H9 (cell line): ENCODE measurements around the gene ABHD16A. TPM values are rescaled to one million over a fixed set of nuclear protein-coding genes. Genes with fewer than 3 reads are reported as not detected.

ENCODE experiments used
- DNase-seq: peaks from one replicate; pipeline ENCODE4 v3.0.0-alpha.2; 2017
- H2AFZ ChIP-seq: one replicate; pipeline ENCODE4 v1.6.1; 2013; ENCODE audit warnings: mild to moderate bottlenecking, low read length, control low read depth, moderate library complexity
- H2AK5ac ChIP-seq: 2 replicates; pipeline ENCODE4 v1.6.1; 2013; ENCODE audit warnings: low read length, control low read depth, mixed read lengths; ENCODE audit not compliant: insufficient read length
- H2BK120ac ChIP-seq: one replicate; pipeline ENCODE4 v1.6.1; 2013; ENCODE audit warnings: low read depth, mild to moderate bottlenecking, low read length, control low read depth, inconsistent platforms; ENCODE audit not compliant: poor library complexity, severe bottlenecking
- H2BK12ac ChIP-seq: 2 replicates; pipeline ENCODE4 v1.6.1; 2013; ENCODE audit warnings: low read length, control low read depth, mixed read lengths, low read depth; ENCODE audit not compliant: insufficient read length
- H2BK15ac ChIP-seq: 2 replicates; pipeline ENCODE4 v1.6.1; 2013; ENCODE audit warnings: low read depth, low read length, control low read depth
- H2BK20ac ChIP-seq: one replicate; pipeline ENCODE4 v1.6.1; 2013; ENCODE audit warnings: low read depth, mild to moderate bottlenecking, low read length, control low read depth, inconsistent platforms; ENCODE audit not compliant: poor library complexity, severe bottlenecking
- H2BK5ac ChIP-seq: 2 replicates; pipeline ENCODE4 v1.6.1; 2013; ENCODE audit warnings: low read length, control low read depth, mixed read lengths; ENCODE audit not compliant: insufficient read length
- H3K14ac ChIP-seq: 2 replicates; pipeline ENCODE4 v1.6.1; 2013; ENCODE audit warnings: low read length, control low read depth; ENCODE audit not compliant: insufficient read depth
- H3K18ac ChIP-seq: 2 replicates; pipeline ENCODE4 v1.6.1; 2013; ENCODE audit warnings: low read depth, mild to moderate bottlenecking, mixed read lengths, low read length, control low read depth; ENCODE audit not compliant: insufficient read length
- H3K23ac ChIP-seq: 2 replicates; pipeline ENCODE4 v1.6.1; 2013; ENCODE audit warnings: low read length, control low read depth, mixed read lengths, low read depth; ENCODE audit not compliant: insufficient read length
- H3K23me2 ChIP-seq: 2 replicates; pipeline ENCODE4 v1.6.1; 2013; ENCODE audit warnings: low read depth, mild to moderate bottlenecking, mixed read lengths, low read length, control low read depth; ENCODE audit not compliant: insufficient read length, poor library complexity, severe bottlenecking
- H3K27ac ChIP-seq: 2 replicates; pipeline ENCODE4 v1.5.1; 2013; ENCODE audit warnings: low read length, control low read depth, mixed read lengths, low read depth; ENCODE audit not compliant: insufficient read length
- H3K27me3 ChIP-seq: 2 replicates; pipeline ENCODE4 v1.6.1; 2013; ENCODE audit warnings: low read length, control low read depth, inconsistent platforms; ENCODE audit not compliant: insufficient read depth
- H3K4ac ChIP-seq: 2 replicates; pipeline ENCODE4 v1.6.1; 2013; ENCODE audit warnings: low read depth, mild to moderate bottlenecking, control low read depth, inconsistent platforms, low read length, moderate library complexity
- H3K4me1 ChIP-seq: 2 replicates; pipeline ENCODE4 v1.6.1; 2013; ENCODE audit warnings: low read length, control low read depth, inconsistent platforms; ENCODE audit not compliant: insufficient read depth
- H3K4me2 ChIP-seq: 2 replicates; pipeline ENCODE4 v1.6.1; 2013; ENCODE audit warnings: low read length, control low read depth, mixed read lengths; ENCODE audit not compliant: insufficient read length, insufficient read depth
- H3K56ac ChIP-seq: 2 replicates; pipeline ENCODE4 v1.6.1; 2013; ENCODE audit warnings: low read depth, mild to moderate bottlenecking, mixed read lengths, low read length, control low read depth; ENCODE audit not compliant: insufficient read length
- H3K79me1 ChIP-seq: 2 replicates; pipeline ENCODE4 v1.6.1; 2013; ENCODE audit warnings: low read depth, mild to moderate bottlenecking, moderate library complexity, low read length, control low read depth, inconsistent platforms; ENCODE audit not compliant: insufficient read depth, poor library complexity, severe bottlenecking
- H3K79me2 ChIP-seq: 2 replicates; pipeline ENCODE4 v1.6.1; 2013; ENCODE audit warnings: low read length, control low read depth, inconsistent platforms; ENCODE audit not compliant: insufficient read depth
- H3K9ac ChIP-seq: 2 replicates; pipeline ENCODE4 v1.6.1; 2013; ENCODE audit warnings: low read length, control low read depth, mixed read lengths; ENCODE audit not compliant: insufficient read length; ENCODE audit errors: extremely low read depth
- H3K9me3 ChIP-seq: one replicate; pipeline ENCODE4 v1.6.1; 2013; ENCODE audit warnings: low read depth, low read length, inconsistent platforms; ENCODE audit not compliant: control insufficient read depth
- H3T11ph ChIP-seq: one replicate; pipeline ENCODE4 v1.6.1; 2013; ENCODE audit warnings: mild to moderate bottlenecking, low read length, control low read depth, inconsistent platforms
- H4K20me1 ChIP-seq: one replicate; pipeline ENCODE4 v1.6.1; 2013; ENCODE audit not compliant: control insufficient read depth, insufficient read length, insufficient read depth
- H4K5ac ChIP-seq: 2 replicates; pipeline ENCODE4 v1.6.1; 2013; ENCODE audit warnings: low read depth, mild to moderate bottlenecking, mixed read lengths, low read length, control low read depth; ENCODE audit not compliant: insufficient read length
- H4K8ac ChIP-seq: replicated peaks from 2 replicates; pipeline ENCODE4 v1.6.1; 2013; ENCODE audit warnings: low read length, control low read depth, mixed read lengths, low read depth; ENCODE audit not compliant: insufficient read length
- H4K91ac ChIP-seq: 2 replicates; pipeline ENCODE4 v1.6.1; 2013; ENCODE audit warnings: low read depth, mild to moderate bottlenecking, moderate library complexity, mixed read lengths, low read length, control low read depth; ENCODE audit not compliant: insufficient read length
- H3K27ac Mint-ChIP-seq, 3 experiments: 2 replicates in 2 of 3; 3 replicates in 1 of 3; pipeline ENCODE4 v1.8.0; 2020 to 2021; ENCODE audit warnings: mixed read lengths in 3 of 3, mild to moderate bottlenecking in 1 of 3, moderate library complexity in 1 of 3
- H3K27me3 Mint-ChIP-seq: 2 replicates; pipeline ENCODE4 v1.8.0; 2021; ENCODE audit warnings: low read depth, mild to moderate bottlenecking, moderate library complexity, mixed read lengths
- H3K36me3 Mint-ChIP-seq, 3 experiments: 2 replicates in 2 of 3; 3 replicates in 1 of 3; pipeline ENCODE4 v1.8.0; 2020 to 2021; ENCODE audit warnings: low read depth in 3 of 3, mixed read lengths in 3 of 3; ENCODE audit not compliant: insufficient read depth in 1 of 3
- H3K4me1 Mint-ChIP-seq, 2 experiments: 2 replicates each; pipeline ENCODE4 v1.8.0; 2020; ENCODE audit warnings: mixed read lengths in 2 of 2
- H3K4me3 Mint-ChIP-seq, 2 experiments: 2 replicates in 1 of 2; 3 replicates in 1 of 2; pipeline ENCODE4 v1.8.0; 2020 to 2021; ENCODE audit warnings: mild to moderate bottlenecking in 2 of 2, mixed read lengths in 2 of 2, moderate library complexity in 1 of 2
- H3K9me3 Mint-ChIP-seq, 2 experiments: 2 replicates in 1 of 2; 3 replicates in 1 of 2; pipeline ENCODE4 v1.8.0; 2020; ENCODE audit warnings: mild to moderate bottlenecking in 2 of 2, mixed read lengths in 2 of 2, moderate library complexity in 1 of 2
- CTCF ChIP-seq: fragments of 200-600 bp; sonication (generic); conservative IDR thresholded peaks from 3 replicates; pipeline ENCODE4 v1.8.0; 2021; ENCODE audit warnings: antibody characterized with exemption, mild to moderate bottlenecking
- WGBS: extraction: QIAGEN DNeasy Blood & Tissue Kit; methylation state at CpG from one replicate; pipeline ENCODE4 v1.1.7; 2013; ENCODE audit warnings: missing lambda C conversion rate, low lambda C conversion rate, mixed read lengths; ENCODE audit not compliant: insufficient read length; ENCODE audit errors: extremely low coverage; 5-methylcytosine and 5-hydroxymethylcytosine counted together
- total RNA-seq: library from RNA; stranded (reverse); gene quantifications from 2 replicates; pipeline ENCODE4 v1.2.1, GENCODE V29; 2021

ABHD16A gene
- total RNA-seq, 1 experiment from 2014 or later = 34.4 TPM

- Histone ChIP-seq H3K27me3 (no peaks in the 10 kb centered on the region), H3K4ac (no peak overlapping the region), H3K18ac (no peak overlapping the region), H2BK12ac (no peak overlapping the region), H2BK5ac (no peak overlapping the region), H4K91ac (no peak overlapping the region), H3K79me2 (peaks cover 2% of the 10 kb centered on the region; the same call in 1 of the 2 replicates), H2BK15ac (no peak overlapping the region), H4K5ac (no peak overlapping the region), H3K9me3 (no peaks in the 10 kb centered on the region), H3T11ph (no peak overlapping the region), H2AK5ac (no peak overlapping the region), H2AFZ (no peak overlapping the region), H3K56ac (no peak overlapping the region), H4K8ac (no peak overlapping the region), H3K9ac (no peak overlapping the region), H3K4me1 (peaks cover 4% of the 10 kb centered on the region; the same call in 1 of the 2 replicates), H3K23ac (no peak overlapping the region), H3K27ac (no peak overlapping the region), H3K23me2 (peaks cover 6% of the 10 kb centered on the region), H4K20me1 (no peaks in the 10 kb centered on the region), H2BK120ac (no peak overlapping the region), H2BK20ac (no peak overlapping the region), H3K4me2 (no peak overlapping the region), H3K14ac (no peak overlapping the region), H3K79me1 (peaks cover 6% of the 10 kb centered on the region)
- no peaks in the 10 kb centered on the region; a peak in 1 of 5 replicates for H3K9me3 Mint-ChIP-seq
- H3K4me3 Mint-ChIP-seq = no peak overlapping the region
- TF ChIP-seq CTCF = no peak
- no CpG with 5 or more reads among the region's 6 CpGs for WGBS
- peaks cover 0 to 4% (median 0%) of the 10 kb centered on the region in 3 experiments; a peak in 4 of 7 replicates for H3K36me3 Mint-ChIP-seq
- peaks cover 16 to 19% of the 10 kb centered on the region in 2 experiments for H3K4me1 Mint-ChIP-seq
- no peak overlapping the region for H3K27ac Mint-ChIP-seq
- peaks cover 3% of the 10 kb centered on the region; the same call in 1 of the 2 replicates for H3K27me3 Mint-ChIP-seq
- no peak for DNase-seq
Observed at GRCh38 chr6:31705931-31706330, 2.8 kb upstream of the ABHD16A start.
